NCI-H2196 (cell line): ENCODE results near the gene RUBCNL.

ENCODE experiments used
- DNase-seq: peaks from one replicate; lab custom pipeline; 2025; ENCODE audit not compliant: unreplicated experiment; lab: John Stamatoyannopoulos, UW

Gene RUBCNL

DNA sequence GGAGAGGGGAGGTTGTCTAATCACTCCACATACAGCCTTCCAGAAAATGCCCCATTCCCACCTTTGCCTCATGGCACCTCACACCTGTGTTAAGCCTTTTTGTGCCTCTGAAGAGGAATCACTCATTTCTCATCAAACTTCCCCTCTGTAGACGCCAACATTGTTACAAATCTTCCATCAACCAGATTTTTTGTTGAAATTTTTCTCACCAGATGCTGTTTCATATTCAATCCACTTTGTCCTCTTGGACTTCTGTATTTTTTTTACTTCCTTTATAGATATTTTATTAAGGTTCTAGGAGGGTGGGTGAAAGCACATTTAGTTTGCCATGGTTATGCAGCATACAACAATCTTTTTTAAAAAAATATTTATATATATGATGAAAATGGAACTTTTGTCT is 74.0 kb downstream of the RUBCNL start:
- DNase-seq: no peak

DNA sequence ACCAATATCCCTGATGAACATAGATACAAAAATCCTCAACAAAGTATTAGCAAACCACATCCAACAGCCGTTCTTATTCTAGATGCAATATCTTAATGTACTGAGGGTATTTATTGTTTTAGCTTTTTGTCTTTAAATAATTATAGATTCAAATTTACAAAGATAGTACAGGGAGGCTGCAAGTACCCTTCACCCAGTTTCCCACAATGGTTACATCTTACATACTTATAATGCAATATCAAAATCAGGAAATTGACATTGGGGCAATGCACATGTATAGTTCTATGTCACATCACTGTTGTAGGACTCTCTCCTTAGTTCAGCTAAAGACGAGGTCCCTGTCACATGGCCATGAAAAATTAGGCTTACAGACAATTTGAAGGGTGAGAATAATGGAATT is 75.8 kb downstream of the RUBCNL start:
- no peak for DNase-seq

DNA sequence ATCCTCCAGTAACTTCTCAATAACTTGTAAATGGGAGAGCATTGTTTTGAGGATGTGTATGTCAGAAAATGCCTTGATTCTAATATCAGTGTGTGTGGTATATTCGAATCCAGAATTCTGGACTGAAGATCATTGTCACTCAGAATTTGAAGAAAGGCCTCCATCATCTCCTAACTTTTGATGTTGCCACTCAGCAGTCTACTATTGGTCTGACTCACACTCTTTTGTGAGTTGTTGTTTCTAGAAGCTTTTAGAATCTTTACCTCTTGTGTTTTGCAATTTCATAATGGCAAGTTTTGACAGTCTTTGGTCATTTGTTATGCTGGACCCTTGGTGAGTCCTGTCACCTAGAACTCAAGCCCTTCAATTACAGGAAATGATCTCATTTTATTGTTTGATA is 77.0 kb downstream of the RUBCNL start:
- no peak for DNase-seq

DNA sequence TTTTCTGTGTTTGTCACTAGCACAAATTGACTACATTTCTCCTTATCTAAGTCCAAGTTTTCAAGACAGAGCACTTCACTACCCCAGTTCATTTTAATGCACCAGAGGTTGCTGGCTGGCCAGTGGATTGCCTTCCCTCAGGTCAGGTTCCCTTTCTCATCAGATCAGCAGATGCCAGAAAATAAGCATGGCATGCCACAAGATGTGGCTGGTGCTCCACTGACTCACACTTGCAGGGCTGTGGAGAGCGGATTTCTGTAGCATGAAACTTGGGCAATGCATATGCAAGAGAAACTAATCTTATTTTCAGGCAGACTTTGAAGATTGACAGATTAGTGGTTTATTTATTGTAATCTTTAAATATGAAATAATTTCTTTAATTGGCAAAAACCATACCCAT is 79.5 kb downstream of the RUBCNL start:
- no peak for DNase-seq

DNA sequence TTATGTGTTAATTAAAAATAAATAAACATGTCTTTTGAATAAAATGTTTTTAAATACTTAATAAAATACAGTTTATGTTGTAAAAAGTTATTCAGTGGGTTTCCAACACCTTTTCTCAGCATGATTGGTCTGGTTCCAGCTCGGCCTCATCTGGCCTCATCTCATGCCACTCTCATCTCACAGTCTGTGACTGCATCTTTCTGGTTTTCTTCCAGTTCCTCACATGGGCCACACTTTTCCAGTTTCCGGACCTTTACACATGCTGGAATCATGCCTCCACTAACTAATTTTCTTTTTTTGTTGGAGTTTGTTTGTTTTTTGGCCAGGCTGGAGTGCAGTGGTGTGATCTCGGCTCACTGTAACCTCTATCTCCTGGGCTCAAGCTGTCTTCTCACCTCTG is 82.5 kb downstream of the RUBCNL start:
- no peak for DNase-seq

DNA sequence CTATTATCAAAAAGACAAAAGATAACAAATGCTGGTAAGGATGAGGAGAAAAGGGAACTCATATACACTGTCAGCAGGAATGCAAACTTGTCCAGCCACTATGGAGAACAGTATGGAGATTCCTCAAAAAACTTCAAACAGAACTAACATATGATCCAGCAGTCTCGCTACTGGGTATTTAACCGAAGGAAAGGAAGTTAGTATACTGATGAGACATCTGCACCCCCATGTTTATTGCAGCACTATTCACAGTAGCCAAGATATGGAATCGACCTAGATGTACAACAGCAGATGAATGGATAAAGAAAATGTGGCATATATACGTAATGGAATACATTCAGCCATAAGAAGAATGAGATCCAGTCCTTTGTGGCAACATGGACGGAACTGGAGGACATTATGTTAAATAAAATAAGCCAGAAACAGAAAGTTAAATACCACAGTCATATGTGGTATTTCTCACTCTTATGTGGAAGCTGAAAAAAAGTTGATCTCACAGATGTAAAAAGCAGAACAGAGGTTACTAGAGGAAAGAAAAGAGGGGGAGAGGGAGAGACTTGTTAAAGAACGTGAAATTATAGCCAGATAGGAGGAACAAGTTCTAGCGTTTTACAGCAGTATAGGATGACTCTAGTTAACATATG is 83.2 kb downstream of the RUBCNL start:
- no peak for DNase-seq

DNA sequence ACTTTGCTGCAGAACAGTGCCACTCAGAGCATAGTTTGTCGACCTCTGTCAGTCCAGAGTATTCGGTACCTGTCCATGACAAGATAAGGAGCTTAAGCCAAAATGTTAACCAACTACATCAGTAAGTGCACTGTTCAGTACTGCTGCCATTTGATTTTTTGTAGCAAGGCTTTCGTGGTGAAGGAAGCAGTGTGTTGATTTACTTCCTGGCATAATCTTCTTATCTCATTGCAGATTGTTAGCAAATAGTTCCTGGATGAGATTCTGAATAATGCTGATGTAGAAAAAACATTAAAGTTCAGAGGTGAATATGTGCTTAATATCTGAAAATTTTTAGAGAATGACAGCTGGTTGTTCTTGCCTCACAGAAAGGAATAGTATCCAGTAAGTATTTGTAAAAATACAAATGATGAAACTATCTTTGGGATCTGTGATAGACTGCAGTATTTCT is 89.7 kb downstream of the RUBCNL start:
- no peak for DNase-seq

DNA sequence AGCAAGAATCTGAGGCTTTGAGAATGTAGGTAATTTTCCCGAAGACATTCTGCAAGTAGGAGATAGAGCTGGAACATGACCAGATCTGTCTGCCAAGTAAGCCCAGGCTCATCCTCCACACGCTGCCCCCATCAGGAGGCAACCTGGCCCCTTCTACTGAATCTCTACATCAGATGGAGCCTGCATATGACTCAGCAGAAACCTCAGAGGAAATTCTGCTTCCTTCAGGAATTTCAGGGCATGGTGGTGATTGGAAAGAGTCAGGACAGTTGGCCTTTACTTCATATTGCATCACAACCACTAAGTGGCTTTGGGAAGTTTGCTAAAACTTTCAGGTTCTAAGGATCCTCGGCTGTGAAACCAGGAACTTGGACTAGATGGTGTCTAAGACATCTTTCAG is 90.1 kb downstream of the RUBCNL start:
- DNase-seq: no peak

DNA sequence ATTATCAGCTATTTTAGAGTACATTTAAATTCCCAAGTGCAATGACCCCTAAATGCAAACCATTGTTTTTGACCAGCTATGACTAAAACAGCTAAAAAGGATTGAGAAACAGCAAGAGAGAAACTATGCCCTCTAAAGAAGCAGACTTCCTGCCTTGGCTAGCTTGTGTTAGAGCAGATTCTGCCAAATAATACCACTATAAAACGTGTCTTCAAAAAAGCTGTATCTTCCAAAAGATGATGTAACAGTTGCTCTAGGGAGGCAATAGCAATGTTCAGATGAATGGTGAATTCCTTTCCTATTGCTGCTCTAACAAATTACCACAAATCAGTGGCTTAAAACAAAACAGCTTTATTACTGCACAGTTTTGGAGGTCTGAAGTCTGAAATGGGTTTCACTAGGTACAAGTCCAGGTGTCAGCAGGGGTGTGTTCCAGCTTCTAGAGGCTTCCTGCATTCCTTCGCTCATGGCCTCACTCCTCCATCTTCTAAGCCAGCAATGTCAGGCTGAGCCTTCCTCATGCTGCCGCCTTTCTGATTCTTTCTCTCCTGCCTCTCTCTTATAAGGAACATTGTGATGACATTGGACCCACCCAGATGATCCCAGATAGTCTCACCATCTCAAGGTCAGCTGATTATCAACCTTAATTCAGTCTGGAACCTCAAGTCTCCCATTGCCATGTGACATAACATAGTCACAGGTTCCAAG is 90.8 kb downstream of the RUBCNL start:
- no peak for DNase-seq

DNA sequence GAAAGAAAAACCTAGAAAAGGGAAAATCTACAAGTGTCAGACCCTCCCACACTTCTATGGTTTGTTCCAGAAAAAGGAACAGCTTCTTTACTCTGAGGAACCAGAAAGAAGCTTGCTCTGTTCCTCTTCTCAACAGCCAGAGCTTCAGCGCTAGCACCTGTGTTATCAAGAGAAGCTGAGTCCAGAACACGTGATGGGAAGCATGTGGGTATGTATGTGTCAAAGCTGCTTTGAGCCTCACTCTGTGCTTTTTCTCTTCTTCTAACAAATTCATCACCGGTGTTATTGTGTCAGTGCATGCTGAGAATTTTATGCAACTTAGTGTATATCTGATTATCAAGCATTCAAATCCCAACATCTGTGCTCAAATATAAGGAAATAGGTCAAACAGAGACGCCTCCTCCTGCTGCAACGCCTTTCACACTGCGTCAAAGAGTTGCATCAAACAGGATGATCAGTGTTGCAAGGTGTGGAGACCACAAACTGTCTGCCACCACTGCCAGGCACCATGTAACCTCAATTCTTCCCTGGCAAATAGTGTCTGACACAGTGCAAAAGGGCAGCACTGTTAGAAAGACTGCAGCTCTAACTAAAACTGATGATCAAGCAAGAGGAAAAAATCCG is 91.4 kb downstream of the RUBCNL start:
- DNase-seq: no peak

DNA sequence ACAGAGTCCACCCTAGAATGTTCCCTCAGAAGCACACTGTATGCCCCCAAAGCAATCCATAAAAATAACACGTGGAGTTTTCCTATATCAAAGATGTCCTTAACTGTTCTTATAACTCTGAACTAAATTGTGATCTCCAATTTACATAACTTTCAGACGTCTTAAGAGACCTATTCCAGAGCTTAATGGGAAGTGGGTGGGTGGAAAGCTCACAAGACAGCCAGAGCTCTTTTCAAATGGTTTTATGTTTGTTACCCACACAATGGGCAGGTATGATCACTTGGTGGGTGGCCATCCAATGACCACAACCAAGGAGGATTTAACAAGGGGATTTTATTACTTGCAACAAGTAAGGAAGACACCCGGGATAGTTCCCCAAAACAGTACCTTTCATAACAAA is 93.6 kb downstream of the RUBCNL start:
- DNase-seq: no peak
